Karpas-422 (cell line): Measurements from ENCODE around the gene POLK. TPM values are rescaled to one million over a fixed set of nuclear protein-coding genes. Genes with fewer than 3 reads are reported as not detected.

Experiments
- DNase-seq: peaks from one replicate; pipeline ENCODE4 v3.0.0-alpha.2; 2015
- H2AFZ ChIP-seq: fragments of 200-600 bp; sonication (generic); 2 replicates; pipeline ENCODE4 v1.6.1; 2014; ENCODE audit warnings: antibody characterized with exemption, low read length, mixed read lengths
- H3K27ac ChIP-seq: fragments of 200-600 bp; sonication (generic); 2 replicates; pipeline ENCODE4 v1.5.1; 2014; ENCODE audit warnings: mild to moderate bottlenecking, low read length, moderate library complexity
- H3K27me3 ChIP-seq: fragments of 200-600 bp; sonication (generic); 2 replicates; pipeline ENCODE4 v1.6.1; 2014; ENCODE audit warnings: low read length, mixed read lengths
- H3K36me3 ChIP-seq: fragments of 200-600 bp; sonication (generic); 2 replicates; pipeline ENCODE4 v1.6.1; 2014; ENCODE audit warnings: low read length, mixed read lengths; ENCODE audit not compliant: insufficient read depth
- H3K4me1 ChIP-seq: fragments of 200-600 bp; sonication (generic); 2 replicates; pipeline ENCODE4 v1.6.1; 2014; ENCODE audit warnings: mild to moderate bottlenecking, low read length, mixed read lengths
- H3K4me2 ChIP-seq: fragments of 200-600 bp; sonication (generic); 2 replicates; pipeline ENCODE4 v1.6.1; 2014; ENCODE audit warnings: low read length, low read depth, mild to moderate bottlenecking; ENCODE audit not compliant: poor library complexity, severe bottlenecking
- H3K4me3 ChIP-seq: fragments of 200-600 bp; sonication (generic); 2 replicates; pipeline ENCODE4 v1.5.1; 2014; ENCODE audit warnings: mild to moderate bottlenecking, antibody characterized with exemption, low read length, mixed read lengths
- H3K79me2 ChIP-seq: fragments of 200-600 bp; sonication (generic); 2 replicates; pipeline ENCODE4 v1.6.1; 2014; ENCODE audit warnings: mild to moderate bottlenecking, low read length, mixed read lengths
- H3K9ac ChIP-seq: fragments of 200-600 bp; sonication (generic); 2 replicates; pipeline ENCODE4 v1.6.0; 2014; ENCODE audit warnings: low read length
- H3K9me2 ChIP-seq: fragments of 200-600 bp; sonication (generic), shearing (Covaris generic); replicated peaks from 2 replicates; pipeline ENCODE4 v1.6.0; 2014; ENCODE audit warnings: mild to moderate bottlenecking, low read length, moderate library complexity; ENCODE audit not compliant: insufficient read depth
- H3K9me3 ChIP-seq: fragments of 300-700, 200-600 bp; sonication (generic); 2 replicates; pipeline ENCODE4 v1.6.1; 2014; ENCODE audit warnings: low read length, mixed read lengths
- H4K20me1 ChIP-seq: fragments of 200-600 bp; sonication (generic); 2 replicates; pipeline ENCODE4 v1.6.1; 2014; ENCODE audit warnings: mild to moderate bottlenecking, antibody characterized with exemption, low read length, low read depth; ENCODE audit not compliant: insufficient read depth
- total RNA-seq: library from RNA; depleted of rRNA; stranded (reverse); fragments of >200 nt; shearing (Covaris generic); gene quantifications from 2 replicates; pipeline ENCODE4 v1.2.3, GENCODE V29; 2014; ENCODE audit warnings: low replicate concordance

The POLK gene
- total RNA-seq, 1 experiment from 2014 or later: 28.4 TPM

DNA sequence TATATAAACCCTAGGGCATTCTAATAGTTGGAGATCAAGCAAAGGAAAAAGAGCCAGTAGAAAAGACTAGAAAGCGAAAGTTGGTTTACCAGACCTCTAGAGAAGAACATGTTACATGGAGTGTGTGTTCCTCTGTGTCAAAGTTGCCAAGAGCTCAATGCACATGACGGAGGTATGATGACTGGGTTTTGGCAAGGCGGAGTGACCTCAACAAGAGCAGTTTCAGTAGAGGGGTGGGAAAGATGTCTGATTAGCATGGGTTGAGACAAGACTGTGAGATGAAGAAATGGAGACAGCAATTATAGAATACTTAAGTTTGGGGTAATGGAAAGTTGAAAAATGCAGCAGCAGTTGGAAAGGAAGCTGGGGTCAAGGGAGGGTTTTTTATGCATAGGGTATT, 101.2 kb downstream of the POLK start:
- Histone ChIP-seq H3K4me2 (no peak overlapping the region), H2AFZ (no peak overlapping the region), H3K27ac (no peak overlapping the region), H3K4me3 (no peak overlapping the region), H3K4me1 (no peaks in the 10 kb centered on the region), H4K20me1 (no peaks in the 10 kb centered on the region), H3K9me2 (no peaks in the 10 kb centered on the region), H3K9ac (no peak overlapping the region), H3K36me3 (no peaks in the 10 kb centered on the region), H3K79me2 (no peaks in the 10 kb centered on the region), H3K9me3 (no peaks in the 10 kb centered on the region), H3K27me3 (no peaks in the 10 kb centered on the region)
- DNase-seq: no peak

- no peak overlapping the region for H2AFZ ChIP-seq
- no peaks in the 10 kb centered on the region for H3K9me3 ChIP-seq
- H3K79me2 ChIP-seq: no peaks in the 10 kb centered on the region
- no peaks in the 10 kb centered on the region for H3K9me2 ChIP-seq
- no peak overlapping the region for H3K4me3 ChIP-seq
- H3K27ac ChIP-seq: no peak overlapping the region
- H3K27me3 ChIP-seq: no peaks in the 10 kb centered on the region
- DNase-seq: no peak
- no peak overlapping the region for H3K4me2 ChIP-seq
- H3K4me1 ChIP-seq: no peaks in the 10 kb centered on the region
- H3K36me3 ChIP-seq: no peaks in the 10 kb centered on the region
- H4K20me1 ChIP-seq: no peaks in the 10 kb centered on the region
- H3K9ac ChIP-seq: no peak overlapping the region
Observed at GRCh38 chr5:75614176-75614575, 102.5 kb downstream of the POLK start.

GRCh38 chr5:75616371-75616881, 104.7 kb downstream of the POLK start:
- Histone ChIP-seq H3K4me2 (no peak overlapping the region), H3K9ac (no peak overlapping the region)

GRCh38 chr5:75616971-75617621, 105.4 kb downstream of the POLK start:
- Histone ChIP-seq H2AFZ (no peak overlapping the region), H4K20me1 (no peaks in the 10 kb centered on the region), H3K4me2 (no peak overlapping the region), H3K9ac (no peak overlapping the region), H3K36me3 (no peaks in the 10 kb centered on the region), H3K9me3 (no peaks in the 10 kb centered on the region), H3K79me2 (no peaks in the 10 kb centered on the region), H3K4me1 (no peaks in the 10 kb centered on the region), H3K9me2 (no peaks in the 10 kb centered on the region), H3K27ac (no peak overlapping the region), H3K4me3 (no peak overlapping the region), H3K27me3 (no peaks in the 10 kb centered on the region)
- no peak for DNase-seq

More at GRCh38 chr5:75616371-75616881, 104.7 kb downstream of the POLK start:
- no peaks in the 10 kb centered on the region for H3K4me1 ChIP-seq
- no peak overlapping the region for H3K27ac ChIP-seq
- H3K9me2 ChIP-seq: no peaks in the 10 kb centered on the region
- DNase-seq: no peak
- no peak overlapping the region for H3K4me3 ChIP-seq
- no peaks in the 10 kb centered on the region for H3K27me3 ChIP-seq
- H4K20me1 ChIP-seq: no peaks in the 10 kb centered on the region
- no peaks in the 10 kb centered on the region for H3K79me2 ChIP-seq
- H3K9me3 ChIP-seq: no peaks in the 10 kb centered on the region
- no peaks in the 10 kb centered on the region for H3K36me3 ChIP-seq
- no peak overlapping the region for H2AFZ ChIP-seq

DNA sequence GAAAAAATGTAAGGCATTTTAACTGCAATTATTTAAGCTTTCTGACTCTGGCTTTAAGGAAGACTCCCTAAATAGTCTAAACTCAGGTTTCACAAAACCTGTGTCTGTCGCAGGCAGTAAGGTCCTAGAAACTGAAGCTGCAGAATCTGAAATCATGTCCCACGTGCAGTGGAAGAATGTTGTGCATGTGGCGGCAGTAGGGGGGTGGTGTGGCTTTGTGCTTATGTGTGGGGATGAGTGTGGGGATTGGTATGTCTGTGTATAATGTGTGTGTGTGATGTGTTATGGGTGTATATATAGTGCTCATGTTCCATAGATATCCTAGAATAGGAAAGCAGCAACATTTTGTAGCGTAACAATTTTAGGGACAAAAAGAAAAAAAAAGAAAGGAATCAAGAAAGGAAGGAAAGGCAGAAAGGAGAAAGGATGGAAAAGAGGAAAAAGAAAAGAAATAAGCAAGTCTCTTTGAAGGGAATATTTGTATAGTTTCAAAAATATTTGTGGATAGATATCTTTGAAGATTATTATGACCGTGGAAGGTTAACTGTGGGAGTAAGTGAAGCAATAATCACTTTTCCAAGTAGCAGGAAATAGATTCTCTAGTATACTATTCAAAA, 106.2 kb downstream of the POLK start:
- H3K79me2 ChIP-seq: no peaks in the 10 kb centered on the region
- H3K4me1 ChIP-seq: no peaks in the 10 kb centered on the region
- no peak overlapping the region for H3K4me3 ChIP-seq
- H3K27me3 ChIP-seq: no peaks in the 10 kb centered on the region
- DNase-seq: no peak
- H3K4me2 ChIP-seq: no peak overlapping the region
- H3K9me2 ChIP-seq: no peaks in the 10 kb centered on the region
- no peaks in the 10 kb centered on the region for H3K36me3 ChIP-seq
- no peak overlapping the region for H2AFZ ChIP-seq
- H3K9ac ChIP-seq: no peak overlapping the region
- no peak overlapping the region for H3K27ac ChIP-seq
- no peaks in the 10 kb centered on the region for H4K20me1 ChIP-seq
- H3K9me3 ChIP-seq: no peaks in the 10 kb centered on the region

- Histone ChIP-seq H4K20me1 (no peaks in the 10 kb centered on the region), H3K79me2 (no peaks in the 10 kb centered on the region), H3K36me3 (no peaks in the 10 kb centered on the region), H3K27ac (no peak overlapping the region), H3K27me3 (no peaks in the 10 kb centered on the region), H3K9me3 (no peaks in the 10 kb centered on the region), H2AFZ (no peak overlapping the region), H3K9me2 (no peaks in the 10 kb centered on the region), H3K9ac (no peak overlapping the region), H3K4me2 (no peak overlapping the region), H3K4me1 (no peaks in the 10 kb centered on the region), H3K4me3 (no peak overlapping the region)
- no peak for DNase-seq
Observed at GRCh38 chr5:75620184-75620959, 108.7 kb downstream of the POLK start.

- Histone ChIP-seq H3K9me3 (no peaks in the 10 kb centered on the region), H3K9me2 (no peaks in the 10 kb centered on the region), H3K4me3 (no peak overlapping the region)
Observed at GRCh38 chr5:75622564-75622963, 110.9 kb downstream of the POLK start.

GRCh38 chr5:75623846-75624245, 112.2 kb downstream of the POLK start:
- H3K4me2 ChIP-seq: no peak overlapping the region
- H3K4me3 ChIP-seq: no peak overlapping the region
- no peaks in the 10 kb centered on the region for H3K9me3 ChIP-seq
- H3K27me3 ChIP-seq: no peaks in the 10 kb centered on the region
- no peak for DNase-seq
- H3K9me2 ChIP-seq: no peaks in the 10 kb centered on the region; the same call in 1 of the 2 replicates
- no peak overlapping the region for H2AFZ ChIP-seq
- H4K20me1 ChIP-seq: no peaks in the 10 kb centered on the region
- no peak overlapping the region for H3K27ac ChIP-seq
- no peaks in the 10 kb centered on the region for H3K79me2 ChIP-seq
- H3K4me1 ChIP-seq: peaks cover 5% of the 10 kb centered on the region
- H3K36me3 ChIP-seq: no peaks in the 10 kb centered on the region
- H3K9ac ChIP-seq: no peak overlapping the region

More at GRCh38 chr5:75622564-75622963, 110.9 kb downstream of the POLK start:
- H3K27me3 ChIP-seq: no peaks in the 10 kb centered on the region
- H3K4me2 ChIP-seq: no peak overlapping the region
- peaks cover 5% of the 10 kb centered on the region for H3K4me1 ChIP-seq
- no peak overlapping the region for H3K27ac ChIP-seq
- H3K79me2 ChIP-seq: no peaks in the 10 kb centered on the region
- H4K20me1 ChIP-seq: no peaks in the 10 kb centered on the region
- H3K9ac ChIP-seq: no peak overlapping the region
- no peak overlapping the region for H2AFZ ChIP-seq
- no peak for DNase-seq
- H3K36me3 ChIP-seq: no peaks in the 10 kb centered on the region
